ENCODE results near the gene DLGAP1.
"Not testable (repeated sequence)": the region's sequence is repeated elsewhere in the genome, so short reads cannot be mapped to it uniquely, and the experiment has no call there.

Gene DLGAP1

GRCh38 chr18:4455113-4455811, at the start of gene DLGAP1:
TSS of gene DLGAP1 (minus strand) at chr18:4455307.
- no peak within 1 kb of the TSS for H3K4me3 Mint-ChIP-seq

GRCh38 chr18:4494703-4495284, 39.7 kb upstream of the DLGAP1 start:
- not testable (repeated sequence) for H3K36me3 Mint-ChIP-seq (ENCODE audit: low read depth); H3K9me3 Mint-ChIP-seq; H3K4me3 Mint-ChIP-seq; H3K4me1 Mint-ChIP-seq (ENCODE audit: low read depth); H3K27me3 Mint-ChIP-seq; H3K27ac Mint-ChIP-seq
- intact Hi-C loops (cut with micrococcal nuclease): loop anchor here (10.0 kb wide), 1 partner anchor 420 kb away; no protein-coding TSS in a partner anchor

More at GRCh38 chr18:4455113-4455811, at the start of gene DLGAP1:
- Mint-ChIP-seq H3K36me3 (ENCODE audit: low read depth) (no peaks in the 10 kb centered on the region), H3K27me3 (peaks cover 30% of the 10 kb centered on the region), H3K4me1 (ENCODE audit: low read depth) (no peaks in the 10 kb centered on the region), H3K9me3 (no peaks in the 10 kb centered on the region), H3K27ac (no peak within 1 kb of the TSS)
- intact Hi-C loops (cut with micrococcal nuclease): no loop called here

- H3K9me3 Mint-ChIP-seq: no peaks in the 10 kb centered on the region
Observed at GRCh38 chr18:4468511-4468910, 13.4 kb upstream of the DLGAP1 start.

GRCh38 chr18:4454537-4455112, 482 bp downstream of the DLGAP1 start:
- Mint-ChIP-seq H3K9me3 (no peaks in the 10 kb centered on the region), H3K27me3 (peaks cover 30% of the 10 kb centered on the region), H3K36me3 (ENCODE audit: low read depth) (no peaks in the 10 kb centered on the region), H3K27ac (no peak overlapping the region), H3K4me3 (no peak overlapping the region), H3K4me1 (ENCODE audit: low read depth) (no peaks in the 10 kb centered on the region)
- intact Hi-C loops (cut with micrococcal nuclease): no loop called here

More at GRCh38 chr18:4468511-4468910, 13.4 kb upstream of the DLGAP1 start:
- H3K27ac Mint-ChIP-seq: no peak overlapping the region
- no peaks in the 10 kb centered on the region for H3K27me3 Mint-ChIP-seq
- intact Hi-C loops (cut with micrococcal nuclease): no loop called here
- H3K4me3 Mint-ChIP-seq: no peak overlapping the region
- no peaks in the 10 kb centered on the region for H3K4me1 Mint-ChIP-seq (ENCODE audit: low read depth)
- H3K36me3 Mint-ChIP-seq (ENCODE audit: low read depth): no peaks in the 10 kb centered on the region

- Mint-ChIP-seq H3K27ac (no peak overlapping the region), H3K36me3 (ENCODE audit: low read depth) (no peaks in the 10 kb centered on the region), H3K4me3 (no peak overlapping the region), H3K4me1 (ENCODE audit: low read depth) (no peaks in the 10 kb centered on the region), H3K9me3 (no peaks in the 10 kb centered on the region), H3K27me3 (peaks cover 30% of the 10 kb centered on the region)
- intact Hi-C loops (cut with micrococcal nuclease): no loop called here
Observed at GRCh38 chr18:4453874-4454536, 1.1 kb downstream of the DLGAP1 start.

- H3K4me1 Mint-ChIP-seq (ENCODE audit: low read depth): no peaks in the 10 kb centered on the region
- no peak overlapping the region for H3K27ac Mint-ChIP-seq
- peaks cover 30% of the 10 kb centered on the region for H3K27me3 Mint-ChIP-seq
- no peaks in the 10 kb centered on the region for H3K9me3 Mint-ChIP-seq
- no peaks in the 10 kb centered on the region for H3K36me3 Mint-ChIP-seq (ENCODE audit: low read depth)
- H3K4me3 Mint-ChIP-seq: no peak overlapping the region
- intact Hi-C loops (cut with micrococcal nuclease): no loop called here
Observed at GRCh38 chr18:4453567-4453873, 1.6 kb downstream of the DLGAP1 start.

GRCh38 chr18:4450065-4450658, 4.9 kb downstream of the DLGAP1 start:
- intact Hi-C loops (cut with micrococcal nuclease): no loop called here
- no peaks in the 10 kb centered on the region for H3K9me3 Mint-ChIP-seq
- H3K36me3 Mint-ChIP-seq (ENCODE audit: low read depth): no peaks in the 10 kb centered on the region
- peaks cover 19% of the 10 kb centered on the region for H3K27me3 Mint-ChIP-seq
- no peaks in the 10 kb centered on the region for H3K4me1 Mint-ChIP-seq (ENCODE audit: low read depth)
- H3K4me3 Mint-ChIP-seq: no peak overlapping the region
- H3K27ac Mint-ChIP-seq: no peak overlapping the region

GRCh38 chr18:4445902-4446301, 9.2 kb downstream of the DLGAP1 start:
- Mint-ChIP-seq H3K4me3 (no peak overlapping the region), H3K9me3 (no peaks in the 10 kb centered on the region), H3K4me1 (ENCODE audit: low read depth) (no peaks in the 10 kb centered on the region), H3K36me3 (ENCODE audit: low read depth) (no peaks in the 10 kb centered on the region), H3K27ac (no peak overlapping the region), H3K27me3 (no peaks in the 10 kb centered on the region)
- intact Hi-C loops (cut with micrococcal nuclease): no loop called here

GRCh38 chr18:4444306-4444705, 10.8 kb downstream of the DLGAP1 start:
- Mint-ChIP-seq H3K27me3 (no peaks in the 10 kb centered on the region), H3K9me3 (no peaks in the 10 kb centered on the region), H3K4me1 (ENCODE audit: low read depth) (no peaks in the 10 kb centered on the region), H3K36me3 (ENCODE audit: low read depth) (no peaks in the 10 kb centered on the region), H3K4me3 (no peak overlapping the region), H3K27ac (no peak overlapping the region)
- intact Hi-C loops (cut with micrococcal nuclease): no loop called here

- Mint-ChIP-seq H3K9me3 (no peaks in the 10 kb centered on the region), H3K27ac (no peak overlapping the region), H3K4me1 (ENCODE audit: low read depth) (no peaks in the 10 kb centered on the region), H3K27me3 (no peaks in the 10 kb centered on the region), H3K4me3 (no peak overlapping the region), H3K36me3 (ENCODE audit: low read depth) (no peaks in the 10 kb centered on the region)
- intact Hi-C loops (cut with micrococcal nuclease): no loop called here
Observed at GRCh38 chr18:4441098-4441497, 14.0 kb downstream of the DLGAP1 start.

- Mint-ChIP-seq H3K27me3 (no peaks in the 10 kb centered on the region), H3K4me1 (ENCODE audit: low read depth) (no peaks in the 10 kb centered on the region), H3K27ac (no peak overlapping the region), H3K36me3 (ENCODE audit: low read depth) (no peaks in the 10 kb centered on the region), H3K4me3 (no peak overlapping the region), H3K9me3 (no peaks in the 10 kb centered on the region)
- intact Hi-C loops (cut with micrococcal nuclease): no loop called here
Observed at GRCh38 chr18:4438938-4439337, 16.2 kb downstream of the DLGAP1 start.

GRCh38 chr18:4433717-4434116, 21.4 kb downstream of the DLGAP1 start:
- Mint-ChIP-seq H3K4me1 (ENCODE audit: low read depth) (no peaks in the 10 kb centered on the region), H3K27me3 (no peaks in the 10 kb centered on the region), H3K27ac (no peak overlapping the region), H3K9me3 (no peaks in the 10 kb centered on the region), H3K36me3 (ENCODE audit: low read depth) (no peaks in the 10 kb centered on the region), H3K4me3 (no peak overlapping the region)
- intact Hi-C loops (cut with micrococcal nuclease): no loop called here

- Mint-ChIP-seq H3K36me3 (ENCODE audit: low read depth) (no peaks in the 10 kb centered on the region), H3K9me3 (no peaks in the 10 kb centered on the region), H3K4me1 (ENCODE audit: low read depth) (no peaks in the 10 kb centered on the region), H3K4me3 (no peak overlapping the region), H3K27me3 (no peaks in the 10 kb centered on the region), H3K27ac (no peak overlapping the region)
- intact Hi-C loops (cut with micrococcal nuclease): no loop called here
Observed at GRCh38 chr18:4430836-4431235, 24.3 kb downstream of the DLGAP1 start.

GRCh38 chr18:4417714-4418113, 37.4 kb downstream of the DLGAP1 start:
- H3K4me3 Mint-ChIP-seq: no peak overlapping the region
- no peaks in the 10 kb centered on the region for H3K27me3 Mint-ChIP-seq
- H3K36me3 Mint-ChIP-seq (ENCODE audit: low read depth): no peaks in the 10 kb centered on the region
- H3K27ac Mint-ChIP-seq: no peak overlapping the region
- H3K9me3 Mint-ChIP-seq: peaks cover 10% of the 10 kb centered on the region
- intact Hi-C loops (cut with micrococcal nuclease): no loop called here
- no peaks in the 10 kb centered on the region for H3K4me1 Mint-ChIP-seq (ENCODE audit: low read depth)

Data from dendritic cell treated with granulocyte-macrophage colony-stimulating factor and Interleukin-4, amounts not matched to agents 40 ng/mL and 50 ng/mL, for 4 days (primary cell).